A172 (cell line): Measurements from ENCODE around the gene REL. TPM values are rescaled to one million over a fixed set of nuclear protein-coding genes. Genes with fewer than 3 reads are reported as not detected.
A peak's percentile ranks its signal among the peaks of the same experiment; 100 is the strongest.
"Not testable (repeated sequence)": the region's sequence is repeated elsewhere in the genome, so short reads cannot be mapped to it uniquely, and the experiment has no call there.

Experiments used
- DNase-seq: peaks from one replicate; pipeline ENCODE4 v3.0.0-alpha.2; 2015; ENCODE audit warnings: low spot score
- total RNA-seq: library from RNA; depleted of rRNA; stranded (reverse); fragments of >200 nt; shearing (Covaris generic); gene quantifications from 2 replicates; pipeline ENCODE4 v1.2.3, GENCODE V29; 2014; rRNA removed

The REL gene
- 4.9 and 8.6 TPM in 2 replicates for total RNA-seq

DNA sequence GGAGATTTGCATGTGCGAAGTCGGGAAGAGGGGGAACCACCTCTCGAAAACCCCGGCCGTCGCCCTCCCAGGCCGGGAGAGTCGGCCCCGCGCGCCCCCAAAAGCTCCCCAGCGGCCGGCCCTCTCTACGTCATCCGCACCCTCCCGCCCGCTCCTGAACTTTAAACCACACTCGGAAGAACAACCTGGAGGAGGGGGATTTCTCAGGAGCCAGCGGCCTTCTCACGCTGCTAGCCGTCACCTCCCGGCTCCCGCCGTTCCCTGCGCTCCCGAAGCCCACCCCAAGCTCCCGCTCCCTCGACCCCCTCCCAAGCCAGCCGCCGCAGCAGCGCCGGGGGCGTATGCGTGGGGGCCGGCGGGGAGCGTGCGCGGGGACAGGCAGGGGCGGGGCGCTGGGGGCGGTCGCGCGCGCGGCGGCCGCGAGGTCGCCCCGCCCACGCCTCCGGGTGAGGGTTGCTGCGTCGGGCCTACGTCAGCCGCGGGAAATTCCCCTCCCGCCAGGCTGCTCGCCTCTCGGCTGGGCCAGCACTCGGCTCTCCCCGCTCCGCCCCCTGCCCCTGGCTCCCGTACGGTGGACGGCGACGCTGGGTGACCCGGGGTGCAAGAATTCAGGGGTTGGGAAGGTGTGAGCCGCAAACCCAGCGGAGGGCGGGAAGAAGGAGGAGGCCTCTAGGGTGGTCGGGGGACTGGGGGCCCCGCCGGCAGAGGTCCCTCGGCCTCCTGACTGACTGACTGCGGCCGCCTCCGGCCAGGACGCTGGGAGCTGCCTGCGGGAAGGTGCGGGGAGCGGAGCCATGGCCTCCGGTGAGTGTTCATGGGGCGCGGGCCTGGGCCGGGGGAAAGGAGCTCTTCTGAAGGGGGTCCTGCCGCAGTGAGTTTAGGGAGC lies at the start of gene REL:
Gene REL (plus strand): TSS at position 528 of the 886 bp plus-strand sequence. CDS start 267 bp downstream, at position 795.
- DNase-seq, result peak; percentile 84

DNA sequence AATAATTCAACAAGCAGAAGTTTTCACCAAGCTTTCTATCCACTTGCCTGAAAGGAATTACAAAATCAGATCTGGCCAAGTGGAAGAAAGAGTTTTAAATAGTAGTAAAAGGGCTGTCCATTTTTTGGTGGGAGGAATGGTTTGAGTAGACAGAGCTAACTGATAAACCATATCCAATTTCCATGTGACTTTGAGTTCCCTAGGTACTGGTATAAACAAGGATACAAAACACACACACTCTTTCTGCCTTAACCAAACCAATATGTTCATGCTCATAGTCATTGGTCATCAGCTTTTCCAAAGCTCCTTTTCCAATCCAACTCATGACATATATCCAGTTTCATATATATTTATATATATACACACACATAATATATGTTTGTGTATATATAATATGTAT lies 49.5 kb upstream of the REL start:
- no peak for DNase-seq

DNA sequence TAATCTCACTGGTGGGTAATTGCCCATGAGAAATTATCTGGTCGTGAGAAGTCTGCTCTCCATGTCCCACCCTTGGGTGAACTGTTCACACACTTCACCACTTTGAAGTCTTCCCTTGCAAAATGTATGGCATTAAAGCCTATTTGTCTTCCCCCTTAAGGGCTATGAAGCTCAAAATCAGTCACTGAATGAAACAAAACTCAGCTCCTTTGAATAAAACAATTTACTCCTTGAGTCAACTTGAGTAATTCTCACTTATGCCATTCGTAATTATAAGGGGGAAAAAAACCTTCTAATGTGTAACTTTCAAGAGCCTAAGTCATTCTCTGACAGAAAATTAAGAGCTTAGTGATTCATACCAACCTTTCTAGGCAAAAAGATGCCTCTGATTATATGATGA lies 48.8 kb upstream of the REL start:
- no peak for DNase-seq

DNA sequence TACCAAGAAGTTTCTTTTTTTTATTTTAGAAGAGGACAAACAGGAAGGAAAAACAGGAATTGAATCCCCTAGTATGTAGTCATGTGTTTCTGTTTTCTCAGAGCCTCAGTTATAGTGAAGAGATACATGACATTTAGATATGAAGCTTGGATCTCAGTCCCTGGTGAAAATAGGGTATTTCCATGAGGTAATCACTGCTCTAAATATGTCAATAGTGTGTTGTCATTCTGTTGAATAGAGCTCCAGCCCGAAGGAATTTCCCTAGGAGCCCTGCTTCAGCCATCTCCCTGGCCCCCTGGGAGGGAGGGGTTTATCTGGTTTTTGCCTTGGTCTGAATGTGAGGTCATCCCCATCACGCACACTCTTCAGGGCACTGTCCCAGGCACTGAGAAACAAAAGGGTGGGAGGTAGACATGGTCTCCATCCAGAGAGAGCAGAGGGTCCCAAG lies 47.1 kb upstream of the REL start:
- no peak for DNase-seq

DNA sequence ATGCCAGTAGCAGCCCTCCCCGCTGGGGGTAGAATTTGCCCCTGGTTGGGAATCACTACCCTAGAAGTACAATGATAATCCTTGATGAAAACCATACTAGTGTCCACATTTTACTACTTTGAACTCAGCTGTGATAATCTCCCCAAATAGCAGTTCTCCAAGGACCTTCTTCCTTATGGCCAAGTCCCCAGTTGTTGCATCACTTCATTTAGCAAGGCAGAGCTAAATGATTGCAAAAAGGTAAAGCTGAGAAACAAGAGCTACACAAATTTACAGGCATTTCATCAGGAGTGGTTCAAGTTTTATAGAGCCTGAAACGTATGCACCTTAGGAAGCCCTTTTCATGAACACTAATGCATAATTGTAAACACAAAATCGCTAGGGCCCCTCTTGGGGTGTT lies 44.9 kb upstream of the REL start:
- no peak for DNase-seq

DNA sequence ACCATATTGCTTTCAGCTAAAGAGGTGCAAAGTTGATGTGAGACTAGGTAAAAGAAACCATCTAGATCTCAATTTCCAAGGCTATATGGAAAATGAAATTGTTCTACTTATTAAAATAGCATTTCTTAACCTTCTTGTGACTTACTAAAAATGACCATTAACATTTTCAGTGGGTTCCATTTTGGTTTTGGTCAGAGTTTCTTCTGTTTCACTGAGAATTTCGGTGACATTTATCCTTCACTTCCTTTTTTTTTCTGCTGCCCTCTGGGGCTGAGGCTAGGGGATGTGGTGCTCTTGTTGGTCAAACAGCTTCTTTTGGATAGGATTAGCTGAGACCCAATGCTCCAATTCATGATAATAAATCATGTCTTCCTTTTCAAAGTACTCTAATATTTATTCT lies 44.3 kb upstream of the REL start:
- no peak for DNase-seq

DNA sequence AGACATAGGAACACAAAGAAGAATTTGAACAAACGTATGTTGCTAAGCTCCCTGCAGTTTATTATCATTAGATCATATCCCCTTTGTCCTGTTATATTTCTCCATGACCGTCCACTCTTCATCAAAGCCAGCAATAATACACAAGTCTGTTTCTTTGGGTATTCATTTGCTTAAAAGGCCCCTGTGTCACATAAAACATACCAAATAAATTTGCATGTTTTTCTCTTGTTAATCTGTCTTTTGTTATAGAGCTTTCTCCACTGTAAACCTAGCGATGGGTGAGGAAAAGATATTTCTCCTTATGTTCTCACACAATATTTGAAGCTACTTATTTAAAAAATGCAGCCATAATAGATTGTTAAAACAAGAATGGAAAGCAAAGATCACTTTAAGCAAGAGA lies 42.9 kb upstream of the REL start:
- DNase-seq, result no peak

DNA sequence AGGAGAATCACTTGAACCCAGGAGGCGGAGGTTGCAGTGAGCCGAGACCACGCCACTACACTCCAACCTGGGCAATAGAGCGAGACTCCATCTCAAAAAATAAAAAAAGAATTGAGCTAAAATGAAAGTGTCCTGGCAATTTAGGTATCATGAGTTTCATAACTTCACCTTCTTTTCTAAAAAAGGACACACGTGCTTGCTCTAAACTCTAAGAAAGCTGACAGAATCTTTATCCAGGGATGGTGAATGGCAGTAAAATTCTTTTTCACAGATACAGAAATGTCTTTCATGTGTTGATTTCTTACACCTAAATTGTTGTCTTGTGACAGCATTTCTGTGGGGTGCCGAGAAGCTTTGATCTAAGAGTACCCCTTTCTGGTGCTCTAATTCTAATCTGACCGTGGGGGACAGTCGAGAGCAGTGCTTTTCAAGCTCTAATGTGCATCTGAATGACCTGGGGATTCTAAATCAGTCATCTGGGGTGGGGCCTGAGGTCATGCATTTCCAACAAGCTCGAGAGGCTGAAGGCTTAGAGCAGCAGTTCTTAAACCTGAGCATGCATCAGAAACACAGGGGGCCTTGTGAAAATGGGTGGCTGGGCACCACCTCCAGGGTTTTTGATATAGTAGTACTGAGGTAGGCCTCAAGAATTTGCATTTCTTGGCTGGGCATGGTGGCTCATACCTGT lies 42.1 kb upstream of the REL start:
- DNase-seq, result no peak

DNA sequence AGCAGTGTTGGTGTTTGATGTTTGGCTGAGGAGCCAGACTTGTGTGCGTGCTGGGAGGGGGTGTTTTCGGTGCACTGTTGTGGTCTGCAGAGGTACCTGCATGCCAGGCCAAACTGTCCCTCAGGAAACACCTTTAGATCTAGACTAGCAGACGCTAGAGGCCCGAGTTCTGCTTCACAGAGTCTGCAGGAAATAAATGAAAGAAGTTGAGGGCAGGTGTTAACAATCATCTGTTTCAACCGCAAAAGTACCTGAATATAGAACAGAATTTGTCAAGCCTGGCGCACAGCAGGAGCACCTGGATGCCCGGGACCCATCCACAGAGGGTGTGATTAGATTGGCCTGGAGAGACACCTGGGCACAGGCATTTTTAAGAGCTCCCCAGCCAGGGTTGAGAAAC lies 40.5 kb upstream of the REL start:
- DNase-seq, result no peak

DNA sequence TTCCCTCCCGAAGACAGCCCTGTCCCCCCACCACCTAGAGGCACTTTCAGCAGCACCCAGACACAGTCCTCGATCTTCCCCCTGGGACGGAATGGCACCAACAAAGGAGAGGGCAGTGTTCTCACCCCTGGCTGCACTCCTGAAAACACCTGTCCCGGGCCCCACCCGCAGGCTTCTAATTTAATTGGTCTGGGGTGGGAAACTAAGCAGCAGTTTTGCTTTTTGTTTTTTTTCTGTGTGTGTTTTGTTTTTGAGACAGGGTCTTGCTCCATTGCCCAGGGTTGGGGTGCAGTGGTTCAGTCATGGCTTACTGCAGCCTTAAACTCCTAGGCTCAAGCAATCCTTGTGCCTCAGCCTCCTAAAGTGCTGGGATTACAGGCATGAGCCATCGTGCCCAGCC lies 38.4 kb upstream of the REL start:
- no peak for DNase-seq

DNA sequence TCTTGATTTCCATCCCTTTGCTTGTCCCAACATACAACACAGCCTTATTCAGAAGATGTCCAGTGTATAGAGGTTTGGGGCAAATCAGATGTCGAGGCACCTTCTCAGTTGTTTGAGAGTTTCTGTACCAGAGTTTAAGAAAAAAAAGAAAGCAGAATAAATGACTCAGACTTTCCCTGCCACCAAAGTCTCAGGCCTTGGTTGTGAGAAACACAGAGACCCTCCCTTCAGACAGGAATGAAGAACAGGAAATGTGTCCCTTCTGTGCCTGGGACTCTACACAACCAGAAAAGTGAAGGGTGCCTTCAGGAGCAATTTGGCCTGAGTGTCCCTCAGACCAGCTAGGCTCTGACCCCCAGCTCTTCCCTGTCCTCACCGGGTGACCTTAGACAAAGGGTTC lies 37.3 kb upstream of the REL start:
- DNase-seq, result no peak

DNA sequence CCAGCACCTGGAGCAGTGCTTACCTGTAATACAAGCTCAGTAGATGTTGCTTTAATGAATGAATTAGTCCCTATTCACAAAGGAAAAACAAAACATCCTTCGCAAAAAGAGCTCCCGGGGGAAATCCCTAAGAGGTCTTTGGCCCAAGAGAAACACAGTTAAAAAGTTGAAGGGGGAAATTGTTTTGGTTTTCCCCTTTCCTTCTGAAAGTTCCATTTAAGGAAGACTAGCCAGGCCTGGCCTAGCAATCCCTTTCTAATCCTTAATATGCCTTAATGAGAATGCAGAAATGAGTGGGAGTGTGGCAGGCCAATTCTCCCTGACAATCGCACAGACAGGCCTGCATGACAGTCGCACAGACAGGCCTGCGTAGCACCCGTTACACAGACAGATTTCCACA lies 33.5 kb upstream of the REL start:
- DNase-seq, result no peak

DNA sequence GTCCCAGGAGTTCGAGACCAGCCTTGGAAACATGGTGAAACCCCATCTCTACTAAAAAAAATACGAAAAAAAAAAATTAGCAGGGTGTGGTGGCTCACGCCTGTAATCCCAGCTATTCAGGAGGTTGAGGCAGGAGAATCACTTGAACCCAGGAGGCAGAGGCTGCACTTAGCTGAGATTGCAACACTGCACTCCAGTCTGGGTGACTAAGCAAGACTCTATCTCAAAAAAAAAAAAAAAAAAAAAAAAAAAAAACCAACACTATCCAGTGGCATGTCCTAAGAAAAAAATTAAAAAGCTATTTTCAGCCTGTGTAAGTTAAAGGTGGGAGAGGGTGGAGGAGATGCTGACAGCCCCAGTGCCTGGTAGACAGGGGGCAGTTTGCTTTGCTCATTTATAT lies 32.2 kb upstream of the REL start:
- no peak for DNase-seq

DNA sequence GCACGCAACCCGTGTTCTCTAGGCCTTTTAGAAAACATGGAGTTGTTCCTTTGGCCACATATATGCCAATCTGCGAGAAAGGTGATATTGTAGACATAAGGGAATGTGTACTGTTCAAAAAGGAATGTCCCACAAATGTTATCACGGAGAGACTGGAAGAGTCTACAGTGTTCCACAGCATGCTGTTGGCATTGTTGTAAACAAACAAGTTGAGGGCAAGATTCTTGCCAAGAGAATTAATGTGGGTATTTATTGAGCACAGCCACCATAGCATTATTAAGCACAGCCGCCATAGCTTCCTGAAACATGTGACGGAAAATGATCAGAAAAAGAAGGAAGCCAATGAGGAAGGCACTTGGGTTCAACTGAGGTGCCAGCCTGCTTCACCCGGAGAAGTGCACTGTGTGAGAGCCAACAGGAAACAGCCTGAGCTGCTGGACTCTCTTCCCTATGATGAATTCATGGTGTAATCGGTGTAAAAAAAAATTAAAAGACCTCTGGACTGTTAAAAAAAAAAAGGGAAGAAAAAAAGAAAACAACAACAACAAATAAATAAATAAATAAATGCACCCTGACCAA lies 29.0 kb upstream of the REL start:
- DNase-seq, result no peak

DNA sequence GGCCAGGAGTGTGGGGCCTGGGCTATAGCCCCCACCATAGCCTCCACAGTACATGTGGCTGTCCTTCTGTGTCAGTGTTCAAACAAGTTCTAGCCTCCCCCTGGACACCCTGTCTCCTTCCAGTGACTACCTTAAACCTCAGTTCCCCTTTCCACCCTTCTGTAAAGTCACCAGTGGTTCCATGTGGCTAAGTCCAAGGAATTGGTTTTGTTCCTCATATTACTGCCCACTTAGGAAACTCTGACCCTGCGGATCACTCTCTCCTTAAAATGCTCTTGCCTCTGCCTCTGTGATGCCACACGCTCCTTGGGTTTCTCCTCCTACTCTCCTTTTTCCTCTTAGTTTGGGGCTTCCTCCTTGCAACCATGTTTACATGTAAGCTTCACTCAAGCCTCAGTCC lies 27.8 kb upstream of the REL start:
- DNase-seq, result no peak

DNA sequence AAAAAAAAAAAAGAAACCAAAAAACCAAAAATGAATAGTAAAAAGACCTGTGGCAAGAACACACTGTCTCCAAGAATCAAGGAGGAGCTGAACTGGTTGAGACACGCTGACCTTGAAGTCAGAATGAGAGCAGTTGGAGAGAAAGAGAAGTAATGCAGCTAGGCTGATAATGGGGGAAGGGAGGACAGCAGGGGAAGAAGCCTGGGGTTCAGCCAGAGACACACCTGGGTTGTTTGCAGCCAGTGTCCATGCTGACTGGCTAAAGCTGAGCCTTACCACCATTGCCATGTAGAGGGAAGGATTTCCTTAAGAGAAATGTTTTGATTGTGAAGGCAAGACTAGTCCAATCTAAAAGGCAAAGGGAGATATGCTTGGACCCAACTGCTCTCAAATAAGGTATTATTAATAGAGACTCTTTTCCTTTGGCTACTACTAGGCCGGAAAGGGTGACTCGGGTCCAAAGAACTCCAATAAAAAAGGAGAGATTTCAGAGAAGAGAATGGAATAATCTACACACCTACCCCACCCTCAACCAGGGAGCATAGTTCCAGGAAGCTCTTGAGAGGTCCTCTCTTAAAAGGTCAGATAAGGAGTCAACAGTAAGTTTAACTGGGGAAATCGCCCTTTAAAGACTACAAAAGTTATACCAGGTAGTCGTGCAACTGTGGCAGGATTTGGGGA lies 25.2 kb upstream of the REL start:
- DNase-seq, result peak; percentile 16

DNA sequence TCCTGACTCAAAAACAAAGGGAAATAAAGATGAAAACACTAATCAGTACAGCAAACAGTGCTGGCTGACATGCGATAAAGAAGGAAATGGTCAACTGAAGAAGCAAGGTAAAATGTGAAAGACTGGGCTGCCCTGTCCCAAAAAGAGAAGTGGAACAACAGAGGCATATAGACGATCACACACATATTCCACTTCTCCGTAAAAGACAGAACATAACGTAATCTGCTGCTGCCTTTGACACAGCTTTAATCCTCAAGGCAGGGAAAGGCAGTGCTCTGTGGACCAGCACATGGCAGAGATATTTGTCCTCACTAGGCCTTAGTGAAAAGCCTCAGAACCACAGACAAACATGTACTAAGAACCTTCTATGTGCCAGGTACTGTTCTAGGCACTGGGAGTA lies 24.3 kb upstream of the REL start:
- no peak for DNase-seq

DNA sequence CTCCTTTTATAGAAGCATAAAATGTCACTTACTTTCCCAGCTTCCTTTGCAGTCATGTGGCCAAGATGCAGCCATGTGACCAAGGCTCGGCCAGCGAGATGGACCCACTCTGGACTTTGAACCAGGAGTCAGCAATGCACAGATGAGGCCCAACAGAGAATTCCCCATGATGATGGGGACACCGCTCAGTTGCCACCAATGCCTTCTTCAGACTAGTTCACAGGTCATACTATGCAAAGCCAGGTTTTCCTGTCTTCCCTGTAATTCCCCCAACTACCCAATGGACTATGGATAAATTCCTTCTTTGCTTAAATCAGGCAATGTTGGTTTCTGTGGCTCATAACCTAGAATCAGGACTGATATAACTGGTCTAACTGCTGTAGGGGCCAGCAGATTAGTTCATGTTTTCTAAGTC lies 22.5 kb upstream of the REL start:
- DNase-seq, result no peak

DNA sequence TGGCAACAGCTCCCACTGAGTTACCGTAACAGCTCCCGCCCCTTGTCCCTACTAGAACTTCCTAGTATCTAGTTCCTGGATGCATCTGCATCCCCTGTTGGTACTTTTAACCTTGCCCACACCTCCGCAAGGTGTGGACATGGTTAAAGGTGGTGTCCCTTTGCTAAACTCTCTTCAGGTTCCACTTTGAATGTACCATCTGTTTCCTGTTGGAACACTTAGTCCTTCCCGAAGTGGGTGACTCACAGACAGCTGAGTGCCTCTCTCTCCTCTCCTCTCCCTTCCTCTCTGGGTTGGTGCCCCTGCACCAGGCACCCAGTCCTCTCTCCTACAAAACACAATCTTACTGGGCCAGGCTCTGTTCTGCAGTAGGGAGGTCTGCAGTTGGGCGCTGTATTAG lies 19.6 kb upstream of the REL start:
- no peak for DNase-seq

DNA sequence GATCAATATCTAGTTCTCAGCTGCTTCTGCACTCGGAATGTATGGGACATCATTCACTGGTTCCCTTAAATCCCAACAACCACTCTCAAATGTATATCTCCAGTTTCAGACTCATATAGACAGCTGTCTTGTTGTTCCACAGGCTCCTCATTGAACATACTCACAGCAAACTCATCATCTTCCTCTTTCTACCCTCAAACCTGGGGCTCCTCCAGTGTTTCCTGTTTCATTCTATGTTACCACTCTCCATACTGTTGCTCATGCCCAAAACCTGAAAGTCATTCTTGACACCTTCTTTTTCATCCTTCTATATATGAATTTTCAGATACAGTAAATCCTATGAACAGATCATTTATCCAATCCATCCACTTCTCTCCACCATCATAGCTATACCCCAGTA lies 18.7 kb upstream of the REL start:
- no peak for DNase-seq

DNA sequence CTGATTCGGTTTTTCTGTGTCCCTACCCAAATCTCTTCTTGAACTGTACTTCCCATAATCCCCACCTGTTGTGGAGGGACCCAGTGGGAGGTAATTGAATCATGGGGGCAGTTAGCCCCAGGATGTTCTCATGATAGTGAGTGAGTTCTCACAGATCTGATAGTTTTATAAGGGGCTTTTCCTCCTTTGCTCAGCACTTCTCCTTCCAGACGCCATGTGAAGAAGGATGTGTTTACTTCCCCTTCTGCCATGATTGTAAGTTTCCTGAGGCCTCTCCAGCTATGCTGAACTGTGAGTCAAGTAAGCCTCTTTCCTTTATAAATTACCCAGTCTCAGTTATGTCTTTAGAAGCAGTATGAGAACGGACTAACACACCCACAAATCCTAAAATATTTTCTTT lies 16.0 kb upstream of the REL start:
- not testable (repeated sequence) for DNase-seq

DNA sequence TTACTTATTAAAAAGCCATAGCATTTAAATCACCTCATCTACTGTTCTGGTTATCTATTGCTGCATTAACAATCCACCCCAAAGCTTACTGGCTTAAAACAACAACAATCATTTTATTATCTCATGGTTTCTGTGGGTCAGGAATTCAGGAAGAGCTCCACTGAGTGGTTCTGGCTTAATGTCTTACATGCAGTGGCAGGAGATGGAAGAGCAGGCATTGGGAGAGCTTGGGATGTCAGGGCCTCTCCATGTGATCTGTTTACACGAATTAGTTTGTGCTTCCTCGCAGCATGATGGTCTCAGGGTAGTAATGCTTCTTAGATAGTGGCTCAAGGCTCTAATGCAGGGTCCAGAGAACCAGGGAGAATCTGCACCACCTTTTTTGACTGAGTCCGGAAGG lies 14.4 kb upstream of the REL start:
- no peak for DNase-seq
